HG02763 (cell line): Measurements from ENCODE around the gene RTN4RL2.

Source experiments
- ATAC-seq: cut with Tn5 transposase; IDR thresholded peaks from one replicate; pipeline ENCODE4 v1.9.1; 2021; ENCODE audit warnings: mild to moderate bottlenecking, moderate library complexity; ENCODE audit not compliant: unreplicated experiment

RTN4RL2 gene

GRCh38 chr11:57497303-57498247, 37.2 kb downstream of the RTN4RL2 start:
- ATAC-seq, result no peak

DNA sequence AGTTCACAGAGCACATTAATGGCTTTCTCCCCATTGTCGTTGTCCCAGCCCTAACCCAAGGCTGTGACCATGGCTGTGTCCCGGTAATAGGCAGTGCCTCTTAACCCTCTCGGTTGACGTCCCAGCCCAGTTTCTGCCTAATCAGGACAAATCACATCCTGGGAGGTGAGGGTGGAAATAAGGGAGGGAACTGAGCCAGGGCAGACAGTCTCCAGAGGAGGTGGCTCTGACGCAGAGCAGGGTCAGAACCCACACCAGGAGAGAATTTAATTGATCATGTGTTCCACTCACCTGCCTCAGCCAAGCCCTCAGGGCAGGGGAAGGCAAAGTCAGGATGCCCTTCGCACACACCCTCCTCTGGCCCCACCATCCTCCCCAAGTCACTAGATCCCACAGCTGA, 38.2 kb downstream of the RTN4RL2 start:
- no peak for ATAC-seq

DNA sequence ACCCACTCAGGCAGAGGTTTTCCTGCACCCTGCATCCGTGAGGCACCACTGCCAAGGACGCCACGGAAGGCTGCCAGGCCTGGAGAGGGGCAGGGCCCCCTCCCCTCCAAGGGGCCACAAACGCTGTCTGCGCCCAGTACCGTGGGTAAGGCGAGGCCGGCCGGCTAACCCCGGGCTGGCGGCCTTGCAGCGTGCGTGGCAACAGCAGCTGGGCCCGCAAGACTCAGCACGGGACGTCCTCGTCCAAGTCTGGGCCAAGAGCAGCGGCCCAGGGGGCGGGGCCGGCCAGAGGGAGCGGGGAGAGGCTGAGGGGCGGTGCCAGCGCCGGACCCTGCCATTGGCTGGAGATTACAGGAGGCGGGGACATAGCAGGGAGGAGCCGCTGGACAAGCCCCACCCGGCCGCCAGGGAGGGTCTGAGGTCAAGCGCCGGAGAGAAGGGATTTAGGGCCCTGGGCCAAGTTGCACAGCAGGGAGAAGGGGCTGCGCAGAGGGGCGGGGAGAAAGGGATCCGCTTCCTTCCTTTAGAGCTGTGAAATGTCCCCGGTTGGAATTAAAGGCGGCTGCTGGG, 39.2 kb downstream of the RTN4RL2 start:
- ATAC-seq, result peak; percentile 99

DNA sequence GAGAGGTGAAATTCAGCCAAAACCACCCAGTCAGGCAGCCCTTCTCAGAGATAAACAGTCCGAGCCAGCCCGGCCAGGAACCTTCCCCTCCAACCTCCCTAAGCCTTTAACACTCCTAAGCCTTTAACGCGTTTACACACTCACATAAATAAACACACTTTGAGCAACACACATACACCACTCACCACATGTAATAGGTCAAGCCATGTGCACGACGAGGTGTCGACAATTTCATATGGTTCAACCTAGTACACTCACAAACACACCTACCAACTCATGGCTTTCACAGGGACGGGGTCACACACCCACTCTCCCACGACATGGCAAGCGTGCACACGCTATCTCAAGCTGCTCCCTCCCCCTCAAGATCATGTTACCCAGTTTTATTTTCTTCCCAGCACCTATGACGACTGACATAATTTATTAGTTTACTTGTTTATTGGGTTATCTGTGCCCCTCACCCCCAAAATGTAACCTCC, 39.7 kb downstream of the RTN4RL2 start:
- ATAC-seq, result no peak

GRCh38 chr11:57500515-57500914, 40.2 kb downstream of the RTN4RL2 start:
- no peak for ATAC-seq

- no peak for ATAC-seq
Observed at GRCh38 chr11:57500926-57501325, 40.6 kb downstream of the RTN4RL2 start.

GRCh38 chr11:57501953-57502352, 41.6 kb downstream of the RTN4RL2 start:
- ATAC-seq, result no peak

- ATAC-seq, result no peak
Observed at GRCh38 chr11:57502376-57502775, 42.0 kb downstream of the RTN4RL2 start.

DNA sequence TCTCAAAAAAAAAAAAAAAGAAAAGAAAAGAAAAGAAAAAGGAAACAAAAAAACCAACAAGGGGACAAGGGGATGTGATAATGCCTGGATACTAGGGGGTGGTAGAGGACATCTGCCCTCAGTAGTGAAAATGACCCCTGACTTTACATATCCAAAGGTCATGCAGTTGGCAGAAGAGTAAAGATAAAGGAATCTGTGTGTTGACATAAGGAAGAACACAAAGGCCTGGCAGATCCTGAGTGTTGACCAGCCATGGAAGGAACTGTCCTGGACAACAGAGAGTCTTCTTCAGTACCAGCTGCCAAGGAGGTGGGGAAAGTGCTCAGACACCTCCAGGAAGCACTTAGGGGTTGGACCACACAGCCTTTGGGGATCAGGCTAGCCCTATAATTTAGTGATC, 42.5 kb downstream of the RTN4RL2 start:
- no peak for ATAC-seq

GRCh38 chr11:57504511-57504910, 44.2 kb downstream of the RTN4RL2 start:
- no peak for ATAC-seq

DNA sequence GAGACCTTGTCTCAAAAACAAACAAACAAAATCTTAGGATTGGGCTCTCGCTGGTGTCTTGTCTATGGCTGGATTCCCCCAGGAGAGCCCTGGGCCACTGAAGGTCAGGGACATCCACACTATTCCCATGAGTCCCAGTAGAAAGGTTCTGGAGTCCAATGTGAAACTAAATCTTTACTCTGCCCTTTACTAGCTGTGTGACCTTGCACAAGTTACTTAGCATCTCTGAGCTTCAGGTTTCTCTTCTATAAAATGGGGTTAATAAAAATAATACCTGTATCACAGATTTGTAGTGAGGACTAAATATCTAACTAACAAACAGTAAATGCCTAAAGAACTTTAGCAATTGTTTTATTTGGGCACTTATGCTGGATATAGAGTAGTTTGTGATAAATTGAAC, 46.2 kb downstream of the RTN4RL2 start:
- ATAC-seq, result no peak

- no peak for ATAC-seq
Observed at GRCh38 chr11:57508341-57509170, 48.2 kb downstream of the RTN4RL2 start.

DNA sequence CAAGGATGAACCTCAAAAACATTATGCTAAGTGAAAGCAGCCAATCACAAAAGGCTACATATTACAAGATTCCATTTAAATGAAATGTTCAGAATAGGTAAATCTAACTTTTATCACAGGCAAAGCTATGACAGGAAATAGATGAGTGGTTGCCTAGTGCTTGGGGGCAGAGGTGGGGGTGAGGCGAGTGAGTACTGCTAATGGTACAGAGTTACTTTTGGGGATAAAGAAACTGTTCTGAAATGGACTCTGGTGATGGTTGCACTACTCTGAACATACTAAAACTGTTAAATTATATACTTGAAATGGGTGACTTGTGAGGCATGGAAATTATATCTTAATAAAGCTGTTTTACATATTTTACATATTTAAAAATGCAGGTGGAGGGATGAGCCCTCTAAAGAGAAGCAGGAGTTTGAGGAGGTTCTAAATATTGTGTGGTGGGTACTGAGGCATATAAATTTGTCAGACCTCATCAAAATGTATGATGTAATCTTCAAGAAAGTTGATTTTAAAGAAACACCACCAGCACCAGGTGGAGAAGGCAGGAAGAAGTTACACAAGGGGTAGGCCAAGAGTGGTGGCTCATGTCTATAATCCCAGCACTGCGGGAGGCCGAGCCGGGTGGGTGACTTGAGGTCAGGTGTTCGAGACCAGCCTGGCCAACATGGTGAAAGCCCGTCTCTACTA, 51.6 kb downstream of the RTN4RL2 start:
- no peak for ATAC-seq

- ATAC-seq, result no peak
Observed at GRCh38 chr11:57512646-57513451, 52.5 kb downstream of the RTN4RL2 start.

- no peak for ATAC-seq
Observed at GRCh38 chr11:57513452-57513795, 53.1 kb downstream of the RTN4RL2 start.

GRCh38 chr11:57513911-57514537, 53.7 kb downstream of the RTN4RL2 start:
- ATAC-seq, result peak; percentile 36

- peak; percentile 36 for ATAC-seq
Observed at GRCh38 chr11:57514538-57515331, 54.4 kb downstream of the RTN4RL2 start.

GRCh38 chr11:57515332-57516060, 55.2 kb downstream of the RTN4RL2 start, which contains the start of gene SLC43A1:
Gene SLC43A1, minus strand, starts transcription at chr11:57515702. Its CDS starts 1,591 bp downstream, at chr11:57514111.
- peak; percentile 45 for ATAC-seq
